Osteocyte (in vitro differentiated cells): ENCODE measurements around the gene RIPPLY1. TPM values are rescaled to one million over a fixed set of nuclear protein-coding genes. Genes with fewer than 3 reads are reported as not detected.
A peak's percentile ranks its signal among the peaks of the same experiment; 100 is the strongest.

Experiments used
- DNase-seq: peaks from one replicate; pipeline ENCODE4 v3.0.0; 2021; ENCODE audit warnings: mixed read lengths; ENCODE audit not compliant: unreplicated experiment; ENCODE audit errors: extremely low spot score
- H3K27ac Mint-ChIP-seq: one replicate; pipeline ENCODE4 v1.8.0; 2021; ENCODE audit warnings: mild to moderate bottlenecking, mixed read lengths; ENCODE audit not compliant: unreplicated experiment
- H3K27me3 Mint-ChIP-seq: one replicate; pipeline ENCODE4 v1.8.0; 2021; ENCODE audit warnings: mixed read lengths; ENCODE audit not compliant: unreplicated experiment
- H3K36me3 Mint-ChIP-seq: one replicate; pipeline ENCODE4 v1.8.0; 2021; ENCODE audit warnings: mixed read lengths; ENCODE audit not compliant: unreplicated experiment
- H3K4me1 Mint-ChIP-seq: one replicate; pipeline ENCODE4 v1.8.0; 2021; ENCODE audit warnings: mixed read lengths; ENCODE audit not compliant: unreplicated experiment
- H3K4me3 Mint-ChIP-seq: one replicate; pipeline ENCODE4 v1.8.0; 2021; ENCODE audit warnings: mild to moderate bottlenecking, moderate library complexity, mixed read lengths; ENCODE audit not compliant: unreplicated experiment
- H3K9me3 Mint-ChIP-seq: one replicate; pipeline ENCODE4 v1.8.0; 2021; ENCODE audit warnings: mixed read lengths; ENCODE audit not compliant: unreplicated experiment
- CTCF ChIP-seq: fragments of 200-600 bp; sonication (generic); IDR thresholded peaks from 2 replicates; pipeline ENCODE4 v1.5.0; 2021; ENCODE audit warnings: antibody characterized with exemption, mild to moderate bottlenecking, moderate library complexity
- total RNA-seq: library from RNA; stranded (reverse); gene quantifications from 2 replicates; pipeline ENCODE4 v1.2.1, GENCODE V29; 2021

RIPPLY1 gene
- total RNA-seq, 1 donor from 2014 or later, result not detected

- no peaks in the 10 kb centered on the region for H3K36me3 Mint-ChIP-seq
- no peak within 1 kb of the TSS for H3K27ac Mint-ChIP-seq
- H3K4me1 Mint-ChIP-seq, result peaks cover 40% of the 10 kb centered on the region
- peaks cover 2% of the 10 kb centered on the region for H3K9me3 Mint-ChIP-seq
- no peak for DNase-seq
- no peak within 1 kb of the TSS for H3K4me3 Mint-ChIP-seq
- no peaks in the 10 kb centered on the region for H3K27me3 Mint-ChIP-seq
- TF ChIP-seq CTCF, result no peak
Measured at GRCh38 chrX:106919932-106920452, 16.9 kb upstream of the RIPPLY1 start, which contains the start of gene CLDN2. Gene CLDN2 (plus strand): TSS chrX:106920402. CDS start chrX:106928229, 7,827 bp downstream.

GRCh38 chrX:106917830-106918500, 14.8 kb upstream of the RIPPLY1 start:
- TF ChIP-seq CTCF, result no peak
- Mint-ChIP-seq H3K4me1 (peaks cover 41% of the 10 kb centered on the region), H3K36me3 (no peaks in the 10 kb centered on the region), H3K27ac (peak overlapping the region; percentile 73), H3K9me3 (peaks cover 3% of the 10 kb centered on the region), H3K27me3 (no peaks in the 10 kb centered on the region), H3K4me3 (no peak overlapping the region)
- no peak for DNase-seq

GRCh38 chrX:106912864-106913263, 9.7 kb upstream of the RIPPLY1 start:
- peaks cover 6% of the 10 kb centered on the region for H3K9me3 Mint-ChIP-seq
- H3K36me3 Mint-ChIP-seq, result no peaks in the 10 kb centered on the region
- no peak overlapping the region for H3K27ac Mint-ChIP-seq
- peaks cover 15% of the 10 kb centered on the region for H3K4me1 Mint-ChIP-seq
- H3K4me3 Mint-ChIP-seq, result no peak overlapping the region
- DNase-seq, result no peak
- no peaks in the 10 kb centered on the region for H3K27me3 Mint-ChIP-seq
- TF ChIP-seq CTCF, result no peak

- H3K36me3 Mint-ChIP-seq, result no peaks in the 10 kb centered on the region
- no peak for DNase-seq
- H3K27ac Mint-ChIP-seq, result no peak overlapping the region
- H3K4me3 Mint-ChIP-seq, result no peak overlapping the region
- H3K9me3 Mint-ChIP-seq, result peaks cover 4% of the 10 kb centered on the region
- H3K27me3 Mint-ChIP-seq, result no peaks in the 10 kb centered on the region
- peaks cover 17% of the 10 kb centered on the region for H3K4me1 Mint-ChIP-seq
- no peak for TF ChIP-seq CTCF
Measured at GRCh38 chrX:106906361-106906760, 3.2 kb upstream of the RIPPLY1 start.

GRCh38 chrX:106905064-106905708, 2.0 kb upstream of the RIPPLY1 start:
- Mint-ChIP-seq H3K27me3 (no peaks in the 10 kb centered on the region), H3K27ac (no peak overlapping the region), H3K9me3 (peaks cover 4% of the 10 kb centered on the region), H3K36me3 (no peaks in the 10 kb centered on the region), H3K4me1 (peaks cover 17% of the 10 kb centered on the region), H3K4me3 (no peak overlapping the region)
- TF ChIP-seq CTCF, result no peak
- no peak for DNase-seq
